DND-41 (cell line): ENCODE data around the gene RARG.

ENCODE experiments used
- ATAC-seq: fragments of 200-7000 bp; cut with Tn5 transposase; 3 replicates; pipeline ENCODE4 v1.9.1; 2021; ENCODE audit warnings: low read depth; ENCODE audit not compliant: insufficient read depth
- DNase-seq: peaks from one replicate; pipeline ENCODE4 v3.0.0-alpha.2; 2020
- H2AFZ ChIP-seq: 2 replicates; pipeline ENCODE4 v1.6.0; 2012; ENCODE audit warnings: low read depth, low read length
- H3K27ac ChIP-seq: 2 replicates; pipeline ENCODE4 v1.5.1; 2012; ENCODE audit warnings: low read length, inconsistent platforms
- H3K27me3 ChIP-seq: fragments of 200-600 bp; sonication (generic); 2 replicates; pipeline ENCODE4 v1.6.0; 2012; ENCODE audit warnings: low read length, mild to moderate bottlenecking, inconsistent platforms; ENCODE audit not compliant: insufficient read depth, poor library complexity
- H3K36me3 ChIP-seq: 2 replicates; pipeline ENCODE4 v1.5.1; 2012; ENCODE audit warnings: low read length, inconsistent platforms; ENCODE audit not compliant: insufficient read depth
- H3K4me1 ChIP-seq: 2 replicates; pipeline ENCODE4 v1.5.1; 2012; ENCODE audit warnings: mild to moderate bottlenecking, low read length; ENCODE audit not compliant: insufficient read depth
- H3K4me2 ChIP-seq: 2 replicates; pipeline ENCODE4 v1.6.0; 2012; ENCODE audit warnings: mild to moderate bottlenecking, moderate library complexity, low read length, inconsistent platforms; ENCODE audit not compliant: insufficient read depth
- H3K4me3 ChIP-seq, 2 experiments: fragments of 200-600 bp in 1 of 2; shearing (Covaris generic) in 1 of 2; 2 replicates each; pipeline ENCODE4 v1.5.1; 2012 to 2016; ENCODE audit warnings: inconsistent platforms in 2 of 2, low read length in 2 of 2, mild to moderate bottlenecking in 2 of 2, low read depth in 1 of 2, moderate library complexity in 1 of 2
- H3K79me2 ChIP-seq: 2 replicates; pipeline ENCODE4 v1.6.0; 2012; ENCODE audit warnings: low read length, inconsistent platforms; ENCODE audit not compliant: insufficient read depth
- H3K9ac ChIP-seq: 2 replicates; pipeline ENCODE4 v1.6.0; 2012; ENCODE audit warnings: low read depth, mild to moderate bottlenecking, inconsistent platforms, low read length, moderate library complexity
- H3K9me3 ChIP-seq: 2 replicates; pipeline ENCODE4 v1.5.1; 2012; ENCODE audit warnings: low read length, moderate library complexity, mild to moderate bottlenecking, inconsistent platforms; ENCODE audit not compliant: insufficient read depth, severe bottlenecking
- H4K20me1 ChIP-seq: 2 replicates; pipeline ENCODE4 v1.6.0; 2012; ENCODE audit warnings: low read length; ENCODE audit not compliant: insufficient read depth
- EZH2 ChIP-seq: IDR thresholded peaks from 3 replicates; pipeline ENCODE4 v1.6.1; 2012; ENCODE audit warnings: borderline replicate concordance, low read depth, mild to moderate bottlenecking, moderate library complexity, low read length, inconsistent platforms; ENCODE audit not compliant: severe bottlenecking
- TF ChIP-seq, protein P1 (sequence below): IDR thresholded peaks from 2 replicates; pipeline ENCODE4 v1.5.1; 2012; ENCODE audit warnings: borderline replicate concordance, low read length, moderate library complexity, mild to moderate bottlenecking; ENCODE audit not compliant: poor library complexity, severe bottlenecking; ENCODE audit errors: extremely low read depth

Gene RARG

DNA sequence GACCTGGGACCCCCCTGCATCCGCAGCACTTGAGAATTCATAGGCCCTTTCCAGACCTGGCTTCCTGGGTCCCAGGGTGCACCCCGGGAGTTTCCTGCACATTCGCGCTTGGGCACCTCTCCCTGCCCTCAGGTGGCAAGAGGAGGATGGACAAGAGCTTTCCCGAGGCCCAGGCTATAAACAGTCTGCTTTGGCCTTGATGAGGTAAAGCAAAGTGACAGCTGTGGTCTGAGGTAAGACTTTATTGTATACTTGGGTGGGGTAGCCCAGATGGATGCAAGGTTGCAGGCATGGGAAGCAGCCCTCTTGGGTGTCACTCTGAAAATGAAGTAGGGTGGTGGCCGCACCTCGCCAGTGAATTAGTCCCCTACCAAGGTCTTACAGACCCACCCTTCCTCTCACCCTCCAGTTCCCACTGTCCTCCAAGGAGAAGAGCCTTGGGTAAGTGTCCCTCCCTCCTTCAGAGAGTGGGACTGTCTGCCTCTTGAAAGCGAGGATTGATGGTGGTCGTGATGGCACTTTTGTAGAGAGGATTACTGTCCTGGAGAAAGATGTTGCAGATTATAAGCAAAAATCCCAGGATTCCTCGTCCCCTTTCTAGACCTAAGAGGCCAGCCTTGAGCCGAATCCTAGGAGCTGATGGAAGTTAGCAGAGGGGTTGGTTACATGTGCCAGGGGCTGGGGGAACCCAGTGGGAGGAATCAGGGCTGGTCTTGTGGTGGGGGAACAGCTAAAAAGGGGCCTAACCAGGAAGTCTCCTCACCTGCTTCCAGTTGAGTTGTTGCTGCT lies 40.7 kb downstream of the RARG start:
- Histone ChIP-seq H3K4me2 (no peak overlapping the region), H3K79me2 (no peaks in the 10 kb centered on the region), H3K27me3 (no peaks in the 10 kb centered on the region), H3K27ac (no peak overlapping the region), H3K4me1 (no peaks in the 10 kb centered on the region), H3K36me3 (peaks cover 41% of the 10 kb centered on the region), H2AFZ (no peak overlapping the region), H3K9me3 (no peaks in the 10 kb centered on the region), H4K20me1 (peaks cover 6% of the 10 kb centered on the region; the same call in 1 of the 2 replicates), H3K4me3 (no peak overlapping the region), H3K9ac (no peak overlapping the region)
- no peak for ATAC-seq
- no peak for TF ChIP-seq EZH2
- TF ChIP-seq, protein P1, sequence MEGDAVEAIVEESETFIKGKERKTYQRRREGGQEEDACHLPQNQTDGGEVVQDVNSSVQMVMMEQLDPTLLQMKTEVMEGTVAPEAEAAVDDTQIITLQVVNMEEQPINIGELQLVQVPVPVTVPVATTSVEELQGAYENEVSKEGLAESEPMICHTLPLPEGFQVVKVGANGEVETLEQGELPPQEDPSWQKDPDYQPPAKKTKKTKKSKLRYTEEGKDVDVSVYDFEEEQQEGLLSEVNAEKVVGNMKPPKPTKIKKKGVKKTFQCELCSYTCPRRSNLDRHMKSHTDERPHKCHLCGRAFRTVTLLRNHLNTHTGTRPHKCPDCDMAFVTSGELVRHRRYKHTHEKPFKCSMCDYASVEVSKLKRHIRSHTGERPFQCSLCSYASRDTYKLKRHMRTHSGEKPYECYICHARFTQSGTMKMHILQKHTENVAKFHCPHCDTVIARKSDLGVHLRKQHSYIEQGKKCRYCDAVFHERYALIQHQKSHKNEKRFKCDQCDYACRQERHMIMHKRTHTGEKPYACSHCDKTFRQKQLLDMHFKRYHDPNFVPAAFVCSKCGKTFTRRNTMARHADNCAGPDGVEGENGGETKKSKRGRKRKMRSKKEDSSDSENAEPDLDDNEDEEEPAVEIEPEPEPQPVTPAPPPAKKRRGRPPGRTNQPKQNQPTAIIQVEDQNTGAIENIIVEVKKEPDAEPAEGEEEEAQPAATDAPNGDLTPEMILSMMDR: no peak
- no peak for DNase-seq

DNA sequence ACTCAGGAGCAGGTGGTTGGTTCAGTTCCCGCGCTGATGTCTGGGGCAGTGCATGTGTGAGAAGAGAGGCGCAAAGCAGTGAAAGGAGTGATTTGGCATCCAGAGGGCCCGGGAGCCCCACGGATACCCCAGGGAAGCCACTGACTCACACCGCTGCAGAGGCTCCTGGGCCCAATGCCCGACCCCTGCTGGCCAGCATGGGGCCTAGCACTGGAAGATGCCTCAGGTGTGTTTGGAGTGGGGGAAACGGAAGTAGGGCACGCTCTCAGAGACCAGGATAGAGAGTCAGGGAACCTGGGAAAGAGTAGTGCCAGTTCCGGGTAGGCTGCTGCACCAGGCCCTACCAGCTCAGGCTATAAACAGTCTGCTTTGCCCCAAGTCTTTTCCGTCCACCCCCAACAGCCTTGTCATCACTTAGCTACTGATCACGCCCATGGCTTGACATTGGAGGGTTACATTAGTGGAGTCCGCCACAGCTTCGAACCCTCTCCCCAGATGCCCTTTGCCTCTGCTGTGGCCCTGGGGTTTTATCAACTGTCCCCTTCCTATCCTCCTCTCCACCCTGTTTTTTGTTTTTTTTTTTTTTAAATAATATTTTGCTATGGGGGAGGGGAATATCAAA lies 41.8 kb downstream of the RARG start:
- H3K4me2 ChIP-seq: no peak overlapping the region
- H3K4me3 ChIP-seq: no peak overlapping the region
- peak; percentile 70 for ATAC-seq
- no peaks in the 10 kb centered on the region for H3K79me2 ChIP-seq
- H4K20me1 ChIP-seq: peaks cover 6% of the 10 kb centered on the region; the same call in 1 of the 2 replicates
- H3K9me3 ChIP-seq: no peaks in the 10 kb centered on the region
- H3K4me1 ChIP-seq: no peaks in the 10 kb centered on the region
- no peak for TF ChIP-seq EZH2
- TF ChIP-seq, protein P1: peak; percentile 63
- no peak overlapping the region for H3K27ac ChIP-seq
- no peak overlapping the region for H3K9ac ChIP-seq
- peak; percentile 36 for DNase-seq
- peaks cover 52% of the 10 kb centered on the region for H3K36me3 ChIP-seq
- no peaks in the 10 kb centered on the region for H3K27me3 ChIP-seq
- H2AFZ ChIP-seq: no peak overlapping the region

DNA sequence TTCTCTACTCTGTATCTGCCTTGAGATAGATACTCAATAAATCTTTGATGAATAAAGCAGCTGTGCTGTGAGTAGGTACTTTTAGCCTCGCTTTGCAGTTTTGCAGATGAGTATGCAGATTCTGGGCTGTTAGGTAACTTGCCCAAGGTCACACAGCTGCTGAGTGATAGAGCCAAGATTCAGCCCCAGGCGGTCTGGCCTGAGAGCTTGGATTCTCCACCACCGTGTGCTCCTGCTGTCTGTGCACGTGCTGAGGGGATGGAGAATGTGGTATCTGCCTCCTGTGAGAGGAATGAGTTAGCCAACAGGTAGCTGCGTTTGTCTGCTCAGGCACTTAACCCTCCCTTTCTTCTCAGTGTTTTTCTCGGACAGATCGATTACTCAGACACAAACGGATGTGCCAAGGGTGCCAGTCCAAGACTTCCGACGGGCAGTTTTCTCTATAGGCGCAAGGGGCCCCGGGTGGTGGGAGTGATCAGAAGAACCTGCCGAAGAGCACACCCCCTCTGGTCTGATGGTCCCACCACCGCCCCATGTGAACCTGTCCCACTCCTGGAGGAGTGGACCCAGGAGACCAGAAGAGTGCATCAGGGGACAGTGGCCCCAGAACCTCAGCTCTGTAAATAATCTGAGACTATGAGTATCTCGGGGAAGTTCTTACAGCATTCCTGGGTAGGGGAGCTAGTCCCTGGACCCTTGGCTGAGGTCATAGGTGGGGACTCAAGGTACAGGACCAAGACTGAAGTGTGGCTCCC lies 44.7 kb downstream of the RARG start:
- H3K36me3 ChIP-seq: peaks cover 81% of the 10 kb centered on the region
- peaks cover 25% of the 10 kb centered on the region for H3K79me2 ChIP-seq
- H3K4me2 ChIP-seq: no peak overlapping the region
- no peak overlapping the region for H3K4me3 ChIP-seq
- no peak for DNase-seq
- no peaks in the 10 kb centered on the region for H3K9me3 ChIP-seq
- H3K27ac ChIP-seq: no peak overlapping the region
- H3K9ac ChIP-seq: no peak overlapping the region
- peaks cover 17% of the 10 kb centered on the region for H3K4me1 ChIP-seq
- no peak overlapping the region for H2AFZ ChIP-seq
- no peak for TF ChIP-seq EZH2
- TF ChIP-seq, protein P1: no peak
- H4K20me1 ChIP-seq: peaks cover 22% of the 10 kb centered on the region; the same call in 1 of the 2 replicates
- ATAC-seq: no peak
- no peaks in the 10 kb centered on the region for H3K27me3 ChIP-seq
